HG03103 (cell line): Measurements from ENCODE around the gene B4GALNT3.
"Not testable (repeated sequence)": the region's sequence is repeated elsewhere in the genome, so short reads cannot be mapped to it uniquely, and the experiment has no call there.

Source experiments
- ATAC-seq: cut with Tn5 transposase; IDR thresholded peaks from one replicate; pipeline ENCODE4 v1.9.1; 2021; ENCODE audit warnings: low read depth; ENCODE audit not compliant: unreplicated experiment

B4GALNT3 gene

DNA sequence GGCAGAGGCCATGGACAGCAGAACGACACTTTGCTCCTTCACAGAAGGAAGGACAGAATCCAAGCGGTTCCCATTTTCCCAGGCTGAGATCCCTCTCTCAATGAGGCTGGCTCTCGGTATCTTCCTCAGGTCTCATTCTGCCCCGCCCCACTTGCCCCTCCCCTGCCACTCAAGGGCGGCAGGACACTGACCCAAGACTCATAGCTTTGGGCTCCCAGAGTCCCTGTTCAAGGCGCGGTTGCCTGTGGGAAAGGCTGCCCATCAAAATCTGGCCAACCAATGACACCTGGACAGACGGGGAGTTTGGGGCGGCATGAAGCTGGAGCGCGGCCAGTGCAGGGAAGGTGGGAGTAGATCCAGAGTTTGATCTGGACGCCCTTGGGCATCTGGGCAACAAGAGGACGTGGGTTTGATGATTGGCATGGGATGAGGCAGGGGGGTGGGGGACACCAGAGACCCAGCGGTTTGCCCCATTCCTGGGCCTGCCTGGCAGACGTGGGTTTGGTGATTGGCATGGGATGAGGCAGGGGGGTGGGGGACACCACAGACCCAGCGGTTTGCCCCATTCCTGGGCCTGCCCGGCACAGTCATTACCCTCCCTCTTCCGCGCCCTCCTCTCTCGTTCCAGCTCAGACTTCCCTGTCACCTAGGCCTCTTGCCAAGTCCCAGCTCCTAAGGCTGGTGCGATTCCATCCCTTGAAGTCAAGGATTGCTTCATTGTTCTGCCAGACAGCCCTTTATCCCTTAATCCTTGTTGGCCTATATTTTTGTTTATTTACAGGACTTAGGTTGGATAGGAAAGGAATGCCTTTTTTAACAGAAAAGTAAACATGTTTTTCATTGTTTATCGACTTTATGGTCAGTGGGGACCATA lies 111.4 kb downstream of the B4GALNT3 start:
- ATAC-seq = no peak

DNA sequence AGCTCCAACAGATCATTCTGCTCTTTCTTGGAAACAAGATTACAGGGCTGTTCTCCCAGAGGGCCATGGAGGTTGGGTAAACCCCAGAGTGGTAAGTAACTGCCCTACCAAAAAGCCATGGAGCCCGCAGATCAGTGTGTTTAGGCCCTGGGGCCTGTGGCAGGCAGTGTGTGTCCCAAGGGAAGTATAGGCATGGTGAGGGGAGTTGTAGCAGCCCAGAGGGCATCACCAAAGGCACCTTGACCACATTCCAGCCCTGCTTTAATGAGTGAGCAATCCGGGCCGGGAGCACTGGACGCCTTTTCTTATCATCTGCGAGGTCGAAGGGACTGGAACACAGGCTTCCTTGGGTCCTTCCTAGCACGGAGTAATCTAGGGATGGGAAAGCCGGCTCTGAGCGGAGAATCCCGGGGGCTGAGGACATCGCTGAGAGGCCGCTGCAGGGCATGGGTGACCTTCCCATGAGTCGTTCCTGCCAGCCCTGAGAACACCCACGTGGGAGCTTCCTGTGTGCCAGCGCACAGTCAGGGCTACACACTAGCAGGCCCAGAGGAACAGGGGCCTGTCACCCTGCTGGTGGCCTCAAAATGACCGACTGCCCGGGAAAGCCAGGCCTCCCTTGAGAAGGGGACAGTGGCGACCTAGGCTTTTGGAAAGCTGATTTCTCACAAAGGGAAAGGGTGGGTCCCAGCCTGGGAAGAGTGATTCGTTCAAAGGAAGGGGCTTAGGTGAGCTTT lies 112.2 kb downstream of the B4GALNT3 start:
- no peak for ATAC-seq

DNA sequence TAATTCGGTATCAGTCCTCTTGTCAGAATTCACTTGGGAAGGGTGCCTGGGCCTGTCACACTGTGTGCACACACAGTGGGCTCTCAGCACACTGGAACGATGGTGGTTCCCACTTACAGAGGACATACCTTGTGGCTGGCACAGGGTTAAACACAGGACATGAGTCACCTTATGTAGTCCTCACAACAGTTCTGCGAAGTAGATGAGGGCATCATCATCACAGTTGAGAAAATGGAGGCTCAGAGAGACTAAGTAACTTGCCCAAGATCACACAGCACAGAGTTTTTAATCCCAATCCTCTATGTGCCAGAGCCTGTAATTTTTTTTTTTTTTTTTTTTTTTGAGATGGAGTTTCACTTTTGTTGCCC lies 112.8 kb downstream of the B4GALNT3 start:
- ATAC-seq = no peak

DNA sequence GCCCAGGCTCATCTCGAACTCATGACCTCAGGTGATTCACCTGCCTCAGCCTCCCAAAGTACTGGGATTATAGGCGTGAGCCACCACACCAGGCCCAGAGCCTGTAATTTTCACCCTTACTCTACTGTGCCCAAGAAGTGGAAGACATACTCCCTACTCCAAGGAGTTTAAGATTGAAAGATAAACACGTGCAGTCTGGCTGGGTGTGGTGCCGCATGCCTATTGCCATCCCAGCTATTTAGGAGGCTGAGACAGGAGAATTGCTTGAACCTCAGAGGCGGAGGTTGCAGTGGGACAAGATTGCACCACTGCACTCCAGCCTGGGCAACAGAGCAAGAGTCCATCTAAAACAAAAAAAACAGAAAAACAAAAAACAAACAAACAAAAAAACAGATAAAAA lies 113.5 kb downstream of the B4GALNT3 start:
- ATAC-seq = no peak

DNA sequence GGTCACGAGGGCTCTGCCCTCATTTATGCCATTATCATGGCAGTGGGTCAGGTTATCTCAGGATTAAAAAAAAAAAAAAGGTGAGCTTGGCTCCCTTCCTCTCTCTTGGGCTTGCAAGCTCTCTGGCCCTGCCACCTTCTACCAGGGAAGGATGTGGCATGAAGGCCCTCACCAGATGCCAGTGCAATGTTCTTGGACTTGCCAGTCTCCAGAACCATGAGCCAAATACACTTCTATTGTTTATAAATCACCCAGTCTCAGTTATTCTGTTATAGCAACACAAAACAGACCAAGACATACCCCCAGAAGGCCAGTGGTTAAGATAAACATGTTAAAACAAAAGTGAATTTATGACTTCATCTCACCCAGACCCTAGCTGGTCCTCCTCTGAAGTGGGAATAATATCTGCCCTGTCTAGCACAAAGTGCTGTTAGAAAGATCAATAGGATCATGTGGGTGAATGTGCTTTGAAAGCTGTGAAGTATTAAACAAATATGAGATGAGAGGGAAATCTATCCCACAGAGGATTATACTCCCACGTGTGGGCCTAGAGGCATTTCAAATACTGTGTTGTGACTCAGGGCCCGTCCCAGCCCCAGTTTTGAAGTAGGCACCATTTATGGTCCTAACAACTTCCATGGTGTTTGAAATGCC lies 114.9 kb downstream of the B4GALNT3 start:
- no peak for ATAC-seq

DNA sequence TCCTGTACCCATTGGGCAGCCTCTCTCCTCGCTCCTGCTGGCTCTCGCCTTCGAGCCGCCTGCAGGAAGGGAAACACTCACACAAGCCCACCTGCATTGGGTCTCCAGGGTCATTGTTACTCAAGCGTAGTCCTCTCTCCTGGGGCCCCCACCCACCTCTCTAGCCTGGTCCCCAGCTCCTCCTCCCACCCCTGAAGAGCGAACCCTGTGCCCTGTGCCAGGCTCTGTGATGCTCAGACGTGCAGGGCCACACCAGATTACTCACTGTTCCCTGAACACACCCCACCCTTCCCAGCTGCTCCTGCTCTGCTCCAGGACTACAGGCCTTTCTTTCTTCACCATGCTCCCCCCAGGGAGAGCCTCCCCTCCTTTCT lies 115.4 kb downstream of the B4GALNT3 start:
- no peak for ATAC-seq

DNA sequence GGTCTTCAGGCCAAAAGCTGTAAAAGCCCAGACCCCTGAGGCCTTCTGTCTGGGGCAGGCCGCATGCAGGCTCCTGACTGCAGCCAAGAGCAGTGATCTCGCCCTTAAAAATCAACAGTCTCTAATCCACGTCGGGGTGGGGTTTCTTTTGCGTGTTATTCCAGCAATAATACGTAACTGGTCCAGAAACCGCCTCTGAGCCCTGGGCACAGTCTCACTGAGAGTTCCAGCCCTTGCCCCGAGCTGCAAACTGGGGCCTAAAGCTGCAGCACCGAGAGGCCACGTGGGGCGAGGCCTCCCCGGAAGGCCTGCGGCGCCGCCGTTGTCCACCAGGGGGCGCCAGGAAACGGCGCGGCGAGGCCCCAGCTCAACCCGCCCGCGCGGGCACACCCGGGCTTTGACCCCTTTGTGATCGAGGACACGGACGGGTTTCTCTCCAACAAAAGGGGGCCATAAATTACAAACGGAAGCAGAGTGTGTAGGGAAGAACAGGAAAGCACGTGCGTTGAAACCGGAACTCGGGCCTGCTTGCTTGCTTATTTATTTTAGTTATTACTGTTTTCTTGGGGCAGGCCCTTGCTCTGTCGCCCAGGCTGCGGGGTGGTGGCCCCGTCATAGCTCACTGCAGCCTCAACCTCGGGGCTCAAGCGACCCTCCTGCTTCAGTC lies 116.3 kb downstream of the B4GALNT3 start:
- peak; percentile 78 for ATAC-seq

DNA sequence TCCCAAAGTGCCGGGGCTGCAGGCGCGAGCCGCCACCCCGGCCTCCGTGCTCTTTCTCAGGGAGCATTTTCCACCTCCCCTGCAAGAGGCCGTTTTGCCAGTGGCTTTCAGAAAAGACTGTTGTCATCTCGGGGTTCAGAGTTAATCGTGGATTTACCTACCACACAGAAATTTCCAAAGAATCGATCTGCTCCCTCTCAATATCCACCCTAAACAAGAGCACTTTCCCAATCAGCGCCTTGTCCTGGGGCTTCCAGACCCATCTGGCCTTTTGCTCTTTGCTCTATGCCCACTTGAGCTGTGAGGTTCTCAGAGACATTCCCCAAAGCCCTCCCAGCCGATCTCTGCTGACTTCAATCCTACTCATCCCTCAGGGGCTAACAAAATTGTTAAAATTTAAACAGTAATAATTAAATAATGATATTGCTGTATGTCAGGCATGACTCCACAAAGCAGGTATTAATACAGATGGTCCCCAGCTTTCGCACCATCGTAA lies 116.9 kb downstream of the B4GALNT3 start:
- ATAC-seq = no peak

DNA sequence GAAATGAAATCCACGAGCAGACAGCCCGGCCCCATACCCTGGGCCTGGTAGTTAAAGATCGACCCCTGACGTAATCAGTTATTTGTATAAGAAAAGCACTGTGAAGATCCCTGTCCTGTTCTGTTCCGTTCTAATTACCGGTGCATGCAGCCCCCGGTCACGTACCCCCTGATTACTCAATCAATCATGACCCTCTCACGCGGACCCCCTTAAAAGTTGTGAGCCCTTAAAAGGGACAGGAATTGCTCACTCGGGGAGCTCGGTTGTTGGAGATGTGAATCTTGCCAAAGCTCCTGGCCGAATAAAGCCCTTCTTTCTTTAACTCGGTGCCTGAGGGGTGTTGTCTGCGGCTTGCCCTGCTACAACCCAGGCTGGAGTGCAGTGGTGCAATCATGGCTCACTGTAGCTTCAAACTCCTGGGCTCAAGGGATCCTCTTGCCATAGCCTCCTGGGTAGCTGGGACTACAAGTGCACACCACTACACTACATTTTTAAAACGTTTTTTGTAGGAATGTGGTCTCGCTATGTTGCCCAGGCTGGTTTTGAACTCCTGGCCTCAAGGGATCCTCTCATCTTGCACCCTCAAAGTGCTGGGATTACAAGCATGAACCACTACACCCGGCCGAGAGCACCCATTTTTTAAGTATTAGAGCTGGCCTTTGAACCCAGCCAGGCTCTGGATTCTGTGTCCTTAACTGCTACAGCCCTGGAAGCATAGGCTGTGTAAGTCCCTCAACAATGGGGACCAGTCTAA lies 118.4 kb downstream of the B4GALNT3 start:
- ATAC-seq = not testable (repeated sequence)

DNA sequence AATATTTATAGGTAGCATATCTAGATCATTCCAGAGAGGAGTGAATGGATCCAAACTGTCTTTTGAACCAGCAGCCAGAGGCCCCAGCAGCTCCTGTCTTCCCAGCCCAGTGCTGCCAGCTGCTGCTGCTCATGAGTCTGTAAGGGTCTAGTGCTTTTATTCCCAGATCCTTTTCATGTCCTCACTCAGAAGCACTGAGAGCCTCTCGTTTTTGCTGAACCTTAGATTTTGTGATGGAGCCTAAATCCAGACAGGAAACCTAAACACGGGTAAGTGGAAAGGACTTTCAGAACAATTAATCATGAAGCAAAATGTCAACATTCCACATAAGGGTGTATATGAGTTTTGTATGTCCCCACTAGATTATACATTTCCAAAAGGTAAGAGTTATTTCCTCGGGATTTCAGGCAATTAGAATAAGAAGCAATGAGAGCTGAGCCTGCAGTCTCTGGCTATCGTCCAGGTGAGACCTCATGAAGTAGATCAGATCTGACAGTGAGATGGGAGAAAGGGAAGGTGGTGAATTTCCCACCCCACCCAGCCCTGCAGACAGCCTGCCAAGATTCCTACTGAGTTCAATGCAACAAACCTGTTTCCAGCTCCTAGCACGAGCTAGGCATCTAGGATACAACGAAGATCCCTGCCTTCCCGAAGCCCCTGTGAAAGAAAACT lies 119.1 kb downstream of the B4GALNT3 start:
- ATAC-seq = no peak

DNA sequence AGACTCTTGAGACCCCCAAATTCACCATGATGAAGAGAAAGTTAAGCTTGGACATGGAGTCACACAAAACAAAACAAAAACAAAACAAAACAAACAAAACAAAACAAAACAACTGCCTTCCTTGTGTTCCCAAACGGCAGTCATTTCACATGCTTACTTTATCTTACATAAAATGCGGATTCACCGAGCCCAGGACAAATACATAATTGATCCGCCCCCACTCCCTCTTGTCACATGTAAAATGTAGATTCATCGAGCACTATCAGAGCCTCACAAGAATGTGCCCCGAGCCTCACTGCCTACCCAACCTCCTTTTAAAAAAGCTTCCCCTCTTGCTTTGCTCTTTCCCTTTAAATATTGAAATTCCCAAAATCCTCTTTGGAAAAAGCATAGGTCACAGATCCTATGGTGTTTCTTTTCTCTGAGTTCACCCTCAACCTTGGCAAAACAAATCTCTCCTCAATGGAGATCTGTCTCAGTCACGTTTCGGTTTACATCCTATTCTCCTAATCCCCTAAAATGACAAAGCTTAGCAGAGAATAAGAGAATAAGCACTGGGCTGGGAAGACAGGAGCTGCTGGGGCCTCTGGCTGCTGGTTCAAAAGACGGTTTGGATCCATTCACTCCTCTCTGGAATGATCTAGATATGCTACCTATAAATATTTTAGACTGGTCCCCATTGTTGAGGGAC lies 119.8 kb downstream of the B4GALNT3 start:
- ATAC-seq = no peak

DNA sequence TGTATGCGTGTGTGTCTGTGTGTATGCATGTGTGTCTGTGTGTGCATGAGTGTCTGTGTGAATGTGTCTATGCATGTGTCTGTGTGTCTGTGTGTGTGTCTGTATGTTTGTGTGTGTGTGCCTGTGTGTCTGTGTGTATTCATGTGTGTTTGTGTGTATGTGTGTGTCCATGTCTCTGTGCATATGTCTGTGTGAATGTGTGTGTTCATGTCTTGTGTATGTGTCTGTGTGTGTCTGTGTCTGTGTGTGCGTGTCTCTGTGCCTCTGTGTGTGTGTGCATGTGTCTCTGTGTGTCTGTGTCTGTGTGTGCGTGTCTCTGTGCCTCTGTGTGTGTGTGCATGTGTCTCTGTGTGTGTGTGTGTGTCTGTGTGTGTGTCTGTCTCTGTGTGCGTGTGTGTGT lies 121.1 kb downstream of the B4GALNT3 start:
- no peak for ATAC-seq

DNA sequence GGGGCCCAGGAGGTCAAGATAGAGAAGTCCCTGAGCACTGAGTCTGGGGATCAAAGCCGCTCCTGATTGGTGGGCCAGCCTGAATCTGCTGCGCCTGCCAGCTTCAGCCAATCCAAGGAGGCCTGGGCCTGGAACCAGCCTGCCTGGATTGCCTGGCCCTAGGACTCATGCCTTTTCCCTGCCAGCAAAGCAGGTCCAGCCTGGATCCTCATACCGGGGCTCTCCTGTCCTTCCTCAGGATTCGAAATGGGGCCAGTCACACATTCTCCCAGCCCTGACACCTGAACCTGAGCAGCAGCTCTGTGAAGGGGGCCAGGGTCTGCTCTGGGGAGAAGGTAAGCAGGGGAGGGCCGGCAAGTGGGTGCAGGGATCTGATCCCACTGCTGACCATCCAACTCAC lies 121.6 kb downstream of the B4GALNT3 start:
- no peak for ATAC-seq

DNA sequence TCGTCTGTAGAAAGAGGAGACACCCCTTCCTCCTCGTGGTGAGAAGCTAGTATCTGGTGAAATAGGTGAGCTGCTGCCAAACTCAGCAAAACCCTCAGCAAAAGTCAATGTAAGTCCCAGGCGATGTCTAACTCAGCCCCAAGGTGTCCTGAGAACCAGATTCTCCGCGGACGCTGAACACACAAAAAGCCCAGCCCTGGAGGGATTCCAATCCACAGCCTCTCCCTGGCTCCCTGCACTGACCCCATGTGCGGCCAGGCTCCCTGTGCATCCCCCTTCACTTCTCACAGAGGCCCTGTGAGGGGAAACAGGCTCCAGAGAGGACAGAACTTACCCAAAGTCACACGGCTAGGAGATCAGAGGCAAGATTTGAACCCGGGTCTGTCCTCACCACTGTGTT lies 122.0 kb downstream of the B4GALNT3 start:
- no peak for ATAC-seq

DNA sequence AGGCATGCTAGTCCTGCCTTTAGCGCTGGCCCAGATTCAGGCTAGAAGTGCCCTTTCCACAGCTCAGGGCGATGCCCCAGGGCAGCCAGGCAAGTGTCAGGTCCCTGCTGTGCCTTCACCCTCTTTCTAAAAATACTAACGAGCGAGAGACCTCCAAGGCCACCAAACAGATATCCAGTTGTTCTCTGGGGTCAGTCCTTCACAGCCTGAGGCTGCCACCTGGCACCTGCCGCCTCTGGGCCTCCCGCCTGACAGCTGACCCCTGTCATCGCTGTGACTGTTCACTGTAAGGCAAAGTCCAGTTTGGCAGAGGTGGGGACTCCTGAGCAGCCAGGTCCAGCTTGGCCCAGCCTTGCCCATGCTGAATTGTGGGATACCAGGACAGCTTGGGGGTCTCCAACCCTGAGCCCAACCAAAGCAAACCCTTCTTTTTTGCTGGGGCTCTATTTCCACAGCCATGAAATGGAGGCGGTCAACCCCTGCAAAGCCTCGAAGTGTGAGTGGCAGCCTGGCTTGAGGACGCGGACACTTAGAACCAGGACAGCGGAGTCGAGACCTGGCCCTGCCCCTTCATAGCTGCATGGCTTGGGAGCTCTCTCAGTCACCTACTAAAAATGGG lies 123.6 kb downstream of the B4GALNT3 start:
- ATAC-seq = no peak

DNA sequence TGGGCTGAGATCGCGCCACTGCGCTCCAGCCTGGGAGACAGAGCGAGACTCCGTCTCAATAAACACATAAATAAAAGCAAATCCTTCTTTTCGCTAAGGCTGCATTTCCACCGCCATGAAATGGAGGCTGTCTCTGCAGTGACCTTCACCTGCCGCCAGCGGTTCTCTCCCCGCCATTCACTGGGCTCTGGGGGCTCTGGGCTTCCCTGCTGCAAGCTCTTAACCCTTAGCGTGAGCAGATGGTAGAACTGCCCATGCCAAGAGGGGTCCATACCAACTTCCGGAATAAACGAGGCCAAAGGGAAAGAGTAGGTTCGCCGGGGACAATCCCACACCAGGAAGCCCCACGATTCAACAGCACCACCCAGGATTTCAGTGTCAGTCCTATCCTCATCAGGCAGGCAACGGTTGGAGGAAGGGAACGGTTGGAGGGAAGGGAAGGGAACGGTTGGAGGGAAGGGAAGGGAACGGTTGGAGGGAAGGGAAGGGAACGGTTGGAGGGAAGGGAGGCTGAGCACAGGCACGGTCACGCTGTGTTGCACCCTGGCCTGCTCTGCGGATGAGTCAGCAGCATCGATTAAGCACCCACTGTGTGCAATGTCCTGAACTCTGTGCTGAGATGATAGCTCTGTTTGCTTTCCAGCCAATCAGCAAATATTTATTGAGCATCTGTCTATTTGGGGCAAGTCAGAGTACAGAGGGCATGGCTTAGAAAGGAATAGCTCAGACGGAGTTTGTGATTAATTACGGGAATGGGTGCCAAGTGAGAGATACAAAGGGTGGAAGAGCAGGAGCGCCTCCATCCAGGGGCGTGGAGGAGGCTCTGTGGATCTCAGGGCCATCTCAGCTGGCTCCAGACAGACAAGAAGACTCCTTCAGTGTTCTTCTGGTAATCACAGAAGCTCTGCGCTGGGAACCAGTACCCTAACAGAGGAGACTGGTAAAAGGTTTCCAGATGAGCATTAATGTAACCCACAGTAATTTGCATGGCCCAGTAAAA lies 125.6 kb downstream of the B4GALNT3 start:
- no peak for ATAC-seq

DNA sequence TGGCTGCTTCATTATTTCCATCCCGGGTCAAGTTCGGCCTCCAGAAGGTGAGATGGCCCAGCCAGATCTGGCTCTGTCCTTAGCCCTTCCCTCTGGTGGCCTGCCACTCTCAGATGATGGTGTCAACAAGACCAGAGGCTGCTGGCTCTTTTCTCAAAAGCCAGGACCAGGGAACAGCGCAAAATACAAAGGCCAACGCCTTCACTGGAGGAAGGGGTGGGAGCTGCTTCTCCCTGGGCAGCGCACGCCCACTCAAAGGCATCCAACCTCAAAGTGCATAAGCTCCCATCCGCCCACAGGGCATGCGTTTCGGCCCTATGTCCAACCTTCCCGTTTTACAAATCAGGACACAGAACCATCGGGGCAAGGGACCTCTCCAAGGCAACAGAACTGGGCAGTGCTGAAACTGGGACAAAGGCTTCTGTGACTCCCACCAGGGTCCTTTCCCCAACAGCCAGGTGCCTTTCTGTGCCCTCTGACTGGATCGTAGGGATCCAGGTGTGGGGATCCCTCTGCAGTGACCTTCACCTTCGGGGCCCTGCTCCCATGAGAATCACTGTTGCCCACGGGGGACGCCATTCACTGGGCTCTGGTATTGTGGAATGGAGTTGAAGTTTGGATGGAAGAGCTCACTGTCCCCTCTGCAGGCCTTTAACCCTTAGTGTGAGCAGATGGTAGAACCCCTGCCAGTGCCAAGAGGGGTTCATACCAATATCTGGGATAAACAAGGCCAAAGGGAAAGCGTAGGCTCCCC lies 126.8 kb downstream of the B4GALNT3 start:
- ATAC-seq = no peak
